Stimulated activated CD4-positive, alpha-beta T cell treated with anti-CD3 and anti-CD28 coated beads, Interleukin-15, amount 100 ng/mL, for 24 hours (primary cell): ENCODE data around the gene HPS4.
"Not testable (repeated sequence)": the region's sequence is repeated elsewhere in the genome, so short reads cannot be mapped to it uniquely, and the experiment has no call there.

Source experiments
- DNase-seq: peaks from one replicate; pipeline ENCODE4 v3.0.0-alpha.2; 2020

HPS4 gene

DNA sequence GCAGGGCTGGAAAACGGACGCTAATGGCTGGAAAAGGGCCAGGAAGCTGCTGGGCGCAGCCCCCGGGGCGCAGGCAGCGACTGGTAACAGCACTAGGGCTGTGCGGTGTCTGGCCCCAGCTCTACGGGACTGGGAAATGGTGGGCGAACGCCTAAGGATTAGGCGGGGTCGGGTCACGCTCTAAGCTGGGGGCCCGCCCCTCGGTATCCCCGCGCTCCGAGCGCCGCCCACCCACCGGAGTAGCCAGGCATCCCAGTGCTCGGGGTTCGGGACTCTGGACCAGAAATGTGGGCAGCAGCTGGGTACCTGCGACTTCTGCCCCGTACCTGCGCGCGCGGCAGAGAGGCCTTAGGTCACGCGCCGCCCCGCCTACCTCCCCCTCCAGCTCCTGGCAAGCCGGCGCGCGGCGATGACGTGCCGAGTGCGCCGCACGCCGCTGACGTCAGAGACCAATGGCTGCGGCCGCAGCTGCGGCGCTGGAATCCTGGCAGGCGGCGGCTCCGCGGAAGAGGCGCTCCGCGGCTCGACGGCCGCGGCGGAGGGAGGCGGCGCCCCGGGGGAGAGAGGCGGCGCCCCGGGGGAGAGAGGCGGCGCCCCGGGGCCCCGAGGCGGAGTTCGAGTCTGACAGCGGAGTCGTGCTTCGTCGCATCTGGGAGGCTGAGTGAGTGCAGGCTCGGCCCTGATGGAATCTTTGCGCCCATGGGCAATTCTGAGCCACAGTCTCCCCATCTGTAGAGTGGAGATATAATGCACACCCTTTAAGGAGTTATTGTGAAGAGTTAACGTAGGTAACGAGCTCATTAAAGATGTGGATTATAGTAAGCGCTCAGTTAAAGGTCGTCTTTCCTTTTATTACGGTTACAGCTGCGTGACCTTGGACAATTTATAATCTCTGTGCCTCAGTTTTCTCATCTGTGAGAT lies at the start of gene HPS4, which contains the start of gene SRRD:
Gene HPS4, minus strand, starts transcription at position 345 of the 921 bp plus-strand sequence. CDS start 2,021 bp downstream, outside the sequence.
Gene SRRD, plus strand, starts transcription at position 439 of the 921 bp plus-strand sequence. Its CDS starts 14 bp downstream, at position 453.
- DNase-seq: peak; percentile 93

DNA sequence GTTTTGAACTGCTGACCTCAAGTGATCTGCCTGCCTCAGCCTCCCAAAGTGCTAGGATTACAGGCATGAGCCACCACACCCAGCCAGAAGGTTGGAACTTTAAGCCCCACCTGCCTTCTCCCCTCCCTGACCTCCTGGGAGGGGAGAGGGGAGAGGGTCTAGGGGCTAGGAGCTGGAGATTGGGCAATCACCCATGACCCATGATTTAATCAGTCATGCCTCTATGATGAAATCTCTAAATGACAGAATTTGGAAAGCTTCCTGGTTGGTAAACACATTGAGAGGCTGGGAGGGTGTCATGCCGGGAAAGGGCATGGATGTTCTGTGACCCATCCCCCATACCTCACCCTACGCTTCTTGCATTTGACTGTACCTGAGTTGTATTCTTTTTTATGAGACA lies 45.8 kb upstream of the HPS4 start:
- DNase-seq: no peak

DNA sequence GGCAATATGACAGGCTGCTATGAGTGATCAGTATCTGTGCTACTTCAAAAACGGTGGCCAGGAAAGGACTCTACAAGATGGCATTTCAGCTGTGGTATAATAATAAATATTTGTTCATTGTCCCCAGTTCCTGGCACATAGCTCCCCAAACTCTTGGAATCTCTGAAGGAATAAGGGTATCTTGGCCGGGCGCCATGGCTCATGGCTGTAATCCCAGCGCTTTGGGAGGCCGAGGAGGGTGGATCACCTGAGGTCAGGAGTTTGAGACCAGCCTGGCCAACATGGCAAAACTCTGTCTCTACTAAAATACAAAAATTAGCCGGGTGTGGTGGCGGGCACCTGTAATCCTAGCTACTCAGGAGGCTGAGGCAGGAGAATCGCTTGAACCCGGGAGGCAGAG lies 44.9 kb upstream of the HPS4 start:
- DNase-seq: not testable (repeated sequence)

DNA sequence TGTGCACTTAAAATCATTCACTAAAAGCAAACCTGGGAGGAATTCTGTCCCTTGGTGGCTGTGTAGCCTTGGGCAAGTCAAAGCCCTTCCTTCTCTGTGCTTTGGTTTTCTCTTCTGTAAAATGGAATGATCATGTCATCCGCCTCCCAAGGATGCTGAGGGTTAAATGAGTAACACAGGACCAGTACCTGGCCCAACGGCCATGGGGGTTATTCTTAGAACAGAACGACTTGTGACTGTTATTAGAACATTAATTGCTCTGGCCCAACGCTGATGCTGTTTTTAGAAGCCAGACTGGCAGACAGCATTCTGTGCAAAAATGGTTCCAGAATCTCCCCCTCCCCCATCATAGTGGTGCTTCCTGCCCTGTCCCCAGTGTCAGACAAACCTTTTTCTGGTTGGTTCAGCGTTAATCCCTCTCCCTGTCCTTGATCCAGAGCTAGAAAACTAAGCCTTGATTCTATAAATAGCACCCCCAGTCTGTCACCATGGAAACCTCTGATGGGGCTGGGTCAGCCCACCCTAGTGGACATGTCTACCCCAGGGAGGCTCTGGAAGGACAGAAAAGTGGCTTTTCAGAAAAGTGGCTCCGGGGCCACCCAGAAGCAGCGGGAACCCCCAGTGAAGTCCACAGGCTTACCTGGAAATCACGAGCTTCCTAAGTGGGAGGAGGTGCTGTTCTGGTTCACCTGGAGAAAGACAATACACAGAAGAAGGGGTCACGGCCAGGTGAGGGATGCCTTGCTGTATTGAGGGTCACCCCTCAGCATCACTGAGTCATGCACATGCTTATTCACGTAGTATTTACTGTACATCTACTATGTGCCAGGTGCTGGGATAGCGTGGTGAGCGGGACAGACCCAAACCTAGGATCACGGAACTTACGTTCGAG lies 44.2 kb upstream of the HPS4 start:
- DNase-seq: no peak

DNA sequence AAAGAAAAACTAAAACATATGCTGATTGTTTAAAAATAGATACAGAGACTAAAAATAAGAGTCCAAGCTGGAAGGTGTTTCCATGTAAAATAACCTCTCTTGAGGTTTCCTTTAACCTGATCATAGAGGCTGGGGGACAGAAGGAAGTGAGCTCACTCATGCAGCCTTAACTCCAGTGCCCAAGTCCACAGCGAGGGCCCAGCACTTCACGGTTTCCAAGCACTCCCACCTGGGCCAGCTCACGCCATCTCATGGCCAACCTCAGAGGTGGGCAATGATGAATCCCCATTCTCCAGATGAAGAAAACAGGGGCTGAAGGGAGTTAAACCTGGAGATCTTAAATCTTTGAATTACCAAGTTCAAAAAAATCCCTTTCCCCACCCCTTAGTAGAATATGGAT lies 43.6 kb upstream of the HPS4 start:
- DNase-seq: no peak

- no peak for DNase-seq
Observed at GRCh38 chr22:26525946-26526564, 42.5 kb upstream of the HPS4 start.

DNA sequence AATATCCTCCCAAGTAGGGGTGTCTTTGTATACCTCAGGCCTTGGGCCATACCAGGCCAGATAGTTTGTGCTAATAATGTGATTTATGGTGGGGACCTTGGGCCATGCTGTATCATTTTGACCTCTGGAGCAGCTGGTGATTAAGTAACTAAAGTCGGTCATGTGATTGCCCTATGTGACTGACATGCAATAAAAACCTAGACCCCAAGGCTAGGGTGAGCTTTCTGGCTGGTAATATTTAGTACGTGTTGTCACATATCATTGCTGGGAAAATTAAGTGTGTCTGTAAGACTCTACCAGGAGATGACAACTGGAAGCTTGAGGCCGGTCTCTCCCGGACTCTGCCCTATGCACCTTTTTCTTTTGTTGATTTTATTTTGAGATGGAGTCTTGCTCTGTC lies 41.3 kb upstream of the HPS4 start:
- no peak for DNase-seq

DNA sequence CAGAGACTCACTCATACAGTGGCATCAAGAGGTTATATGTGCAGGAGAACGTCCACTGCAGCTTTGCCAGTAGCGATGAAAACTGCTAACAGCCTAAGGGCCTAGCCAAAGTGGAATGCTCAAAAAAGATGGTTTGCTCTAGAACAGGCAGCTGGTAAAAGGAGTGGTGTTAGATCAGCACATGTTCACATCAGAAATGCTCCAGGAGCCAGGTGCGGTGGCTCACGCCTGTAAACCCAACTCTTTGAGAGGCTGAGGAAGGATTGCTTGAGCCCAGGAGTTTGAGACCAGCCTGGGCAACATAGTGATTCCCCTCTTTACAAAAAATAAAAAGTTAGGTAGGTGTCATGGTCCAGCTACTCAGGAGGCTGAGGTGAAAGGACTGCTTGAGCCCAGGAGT lies 39.0 kb upstream of the HPS4 start:
- DNase-seq: no peak

DNA sequence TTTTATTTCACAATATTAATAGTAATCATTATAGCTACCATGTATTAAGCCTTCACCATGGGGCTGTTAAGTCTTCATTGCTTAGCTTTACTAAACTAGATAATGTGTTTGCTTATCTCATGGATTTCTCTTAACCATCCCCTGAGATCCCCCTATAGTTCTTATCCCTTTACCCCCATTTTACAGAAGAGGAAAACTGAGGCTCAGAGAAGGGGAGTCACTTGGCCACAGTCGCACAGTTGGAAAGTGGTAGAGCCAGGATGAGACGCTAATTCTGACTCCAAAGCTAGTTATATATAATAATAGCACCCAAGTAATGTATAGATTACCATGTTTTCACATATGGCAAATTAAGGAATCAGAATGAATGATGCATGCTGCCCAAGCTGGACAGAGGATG lies 38.4 kb upstream of the HPS4 start:
- DNase-seq: no peak

- DNase-seq: no peak
Observed at GRCh38 chr22:26517429-26517828, 33.8 kb upstream of the HPS4 start.

DNA sequence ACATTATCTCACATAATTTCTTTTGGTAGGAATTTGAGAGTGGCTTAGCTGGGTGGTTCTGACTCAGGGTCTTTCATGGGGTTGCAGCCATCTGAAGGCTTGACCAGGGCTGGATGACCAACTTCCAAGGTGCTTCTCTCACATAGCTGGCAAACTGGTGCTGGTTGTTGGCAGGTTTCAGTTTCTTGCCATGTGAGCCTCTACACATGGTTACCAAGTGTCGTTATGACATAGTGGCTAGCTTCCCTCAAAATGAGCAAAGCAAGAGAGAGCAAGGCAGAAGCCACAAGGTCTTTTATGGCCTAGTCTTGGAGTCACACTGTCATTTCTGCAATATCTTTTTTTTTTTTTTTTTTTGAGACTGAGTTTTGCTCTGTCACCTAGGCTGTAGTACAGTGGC lies 32.9 kb upstream of the HPS4 start:
- no peak for DNase-seq

DNA sequence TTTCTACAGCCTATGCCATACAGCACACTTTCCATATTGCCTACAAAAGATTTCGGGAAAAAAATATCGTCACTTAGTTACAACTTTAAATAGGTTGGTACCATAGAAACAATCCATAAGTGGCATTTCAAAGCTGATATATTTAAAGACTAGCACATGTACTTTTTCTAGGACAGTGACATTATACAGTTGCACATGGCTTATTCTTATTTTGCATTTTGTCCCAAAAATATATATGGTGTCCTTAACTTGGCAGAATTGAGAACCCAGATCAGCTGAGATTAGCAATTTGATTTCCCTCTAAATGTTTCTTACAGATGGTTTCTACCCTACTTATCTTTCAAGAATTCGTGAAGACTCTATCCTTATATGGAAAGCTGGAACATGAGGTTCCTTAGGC lies 32.3 kb upstream of the HPS4 start:
- DNase-seq: no peak

- DNase-seq: no peak
Observed at GRCh38 chr22:26514419-26515161, 31.0 kb upstream of the HPS4 start.

GRCh38 chr22:26513838-26514237 lies 30.3 kb upstream of the HPS4 start:
- no peak for DNase-seq

DNA sequence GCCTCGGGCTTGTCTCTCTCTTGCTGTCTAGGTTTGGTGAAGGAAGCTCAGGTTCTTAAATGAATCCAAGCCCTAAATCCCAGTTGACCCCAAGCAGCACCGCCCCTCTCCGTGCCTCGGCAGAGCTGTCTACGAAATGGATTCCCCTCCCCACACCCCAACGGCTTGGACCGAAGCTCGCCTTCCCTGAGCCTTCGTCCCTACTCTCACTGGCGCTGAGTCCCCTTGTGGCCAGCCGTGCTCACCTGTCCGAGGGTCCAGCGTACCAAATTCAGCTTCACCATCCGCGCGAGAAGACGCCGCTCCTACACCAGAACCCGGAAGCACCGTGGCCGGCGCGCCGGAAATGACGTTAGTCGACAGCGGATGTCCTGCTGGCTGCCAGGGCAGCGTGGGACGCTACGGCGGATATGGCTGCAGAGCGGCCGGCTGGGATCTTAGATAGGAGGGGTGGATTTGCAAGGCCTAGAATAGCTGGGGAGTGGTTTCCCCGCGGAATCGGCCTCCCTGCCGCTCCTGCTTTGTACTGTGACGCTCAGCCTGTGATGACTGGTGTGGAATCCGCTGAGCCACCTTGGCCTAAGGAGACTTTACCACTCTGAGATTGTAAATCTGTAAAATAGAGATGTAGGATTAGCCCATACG lies 28.7 kb upstream of the HPS4 start, which contains the start of gene TFIP11:
Gene TFIP11, minus strand, starts transcription at position 325 of the 645 bp plus-strand sequence. CDS start 2,201 bp downstream, outside the sequence.
- DNase-seq: peak; percentile 97

- DNase-seq: no peak
Observed at GRCh38 chr22:26508148-26508547, 24.6 kb upstream of the HPS4 start.

DNA sequence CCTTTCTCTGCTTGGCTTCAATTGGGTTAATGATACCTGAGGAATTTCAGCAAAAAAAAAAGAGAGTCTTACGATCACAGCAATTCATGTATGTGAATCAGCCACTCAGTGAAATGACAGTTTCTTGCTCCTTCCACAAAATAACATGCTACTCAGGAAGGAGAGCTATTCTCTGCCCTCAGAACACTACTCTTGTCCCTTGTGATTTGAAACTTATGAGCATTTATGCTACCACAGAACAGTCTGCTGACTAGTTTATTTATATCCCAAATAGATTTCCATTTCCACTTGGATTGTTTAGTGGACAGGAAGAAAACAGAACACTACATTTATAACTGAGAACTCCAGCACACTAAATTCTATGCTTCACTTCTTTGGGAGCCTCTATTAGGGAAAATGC lies 20.2 kb upstream of the HPS4 start:
- no peak for DNase-seq

DNA sequence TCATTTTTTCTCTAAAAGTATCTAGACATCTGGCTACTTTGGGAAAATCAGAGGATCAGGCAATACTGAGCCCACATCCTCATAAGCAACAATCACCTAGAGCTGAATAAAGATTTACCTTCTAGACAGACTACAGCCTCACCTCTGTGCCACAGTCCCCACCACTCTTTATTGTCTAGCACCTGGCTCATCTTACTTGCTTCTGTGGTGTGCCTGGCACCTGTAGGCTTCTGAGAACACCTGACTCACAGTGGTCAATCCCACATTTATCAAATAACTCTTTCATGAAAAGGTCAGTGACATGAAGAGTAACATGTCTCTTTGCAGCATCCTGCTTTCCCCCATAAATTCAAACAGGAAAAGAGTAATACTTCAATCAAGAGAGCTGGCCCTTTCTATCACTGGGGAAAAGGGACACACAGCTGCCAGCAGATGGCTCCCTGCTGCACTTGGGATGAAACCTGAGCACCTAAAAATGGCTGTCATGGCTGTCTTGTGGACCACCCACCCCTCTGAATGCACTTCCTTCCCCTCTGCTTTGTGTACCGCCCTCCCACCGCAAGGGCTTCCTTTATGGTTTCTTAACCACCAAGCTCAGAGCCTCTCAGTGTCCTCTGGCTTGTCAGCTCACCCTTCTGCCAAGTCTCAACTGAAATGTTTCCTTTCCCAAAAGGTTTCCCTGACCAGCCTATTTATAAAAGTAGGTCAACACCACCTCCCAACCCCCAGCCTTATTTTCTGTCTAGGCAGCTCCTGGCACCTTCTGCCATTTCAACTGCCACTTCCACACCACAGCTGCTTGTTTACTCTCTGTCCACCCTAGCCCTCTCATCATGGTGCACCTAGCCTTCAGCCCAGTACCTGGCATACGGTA lies 19.3 kb upstream of the HPS4 start:
- DNase-seq: peak; percentile 49

DNA sequence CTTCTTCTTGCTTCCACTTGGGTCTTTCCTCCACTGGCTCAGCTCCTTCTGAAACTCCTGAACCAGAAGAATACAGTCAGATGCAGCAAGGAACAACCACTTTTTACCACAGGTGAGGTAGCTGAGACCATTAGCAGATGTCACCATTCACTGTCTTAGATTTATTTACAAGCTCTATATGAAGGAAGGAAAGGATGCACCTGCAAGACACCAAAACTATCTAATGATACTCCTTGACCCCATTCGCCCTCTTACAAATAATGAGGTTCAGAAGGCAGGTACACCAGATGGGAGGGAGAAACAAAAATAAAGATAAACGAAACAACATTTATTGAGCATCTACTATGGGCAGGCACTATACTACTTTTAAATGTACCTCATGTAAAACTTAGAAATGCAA lies 18.4 kb upstream of the HPS4 start:
- no peak for DNase-seq

GRCh38 chr22:26499188-26499703 lies 15.7 kb upstream of the HPS4 start:
- DNase-seq: no peak
